NCI-H1092 treated with DMSO at 0.1 percent for 48 hours (cell line): ENCODE data around the gene DMAC2.
"Not testable (repeated sequence)": the region's sequence is repeated elsewhere in the genome, so short reads cannot be mapped to it uniquely, and the experiment has no call there.

Experiments
- DNase-seq: peaks from one replicate; lab custom pipeline; 2025; lab: John Stamatoyannopoulos, UW

The DMAC2 gene

DNA sequence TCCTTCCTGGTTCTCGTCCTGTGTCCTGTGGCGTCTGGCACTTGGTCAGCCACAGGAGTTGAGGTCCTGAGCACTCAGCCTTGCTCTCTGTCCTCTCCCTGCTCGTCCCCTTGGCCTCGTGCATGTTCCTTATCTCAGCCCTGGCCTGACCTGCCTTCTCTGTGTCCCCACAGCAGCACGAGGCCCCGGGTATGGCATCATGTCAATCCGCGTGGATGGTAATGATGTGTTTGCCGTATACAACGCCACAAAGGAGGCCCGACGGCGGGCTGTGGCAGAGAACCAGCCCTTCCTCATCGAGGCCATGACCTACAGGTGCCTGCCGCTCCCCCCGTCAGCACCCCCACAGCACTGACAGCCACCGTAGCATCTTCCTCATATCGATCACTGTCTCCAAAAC, 17.3 kb downstream of the DMAC2 start:
- DNase-seq, result no peak

DNA sequence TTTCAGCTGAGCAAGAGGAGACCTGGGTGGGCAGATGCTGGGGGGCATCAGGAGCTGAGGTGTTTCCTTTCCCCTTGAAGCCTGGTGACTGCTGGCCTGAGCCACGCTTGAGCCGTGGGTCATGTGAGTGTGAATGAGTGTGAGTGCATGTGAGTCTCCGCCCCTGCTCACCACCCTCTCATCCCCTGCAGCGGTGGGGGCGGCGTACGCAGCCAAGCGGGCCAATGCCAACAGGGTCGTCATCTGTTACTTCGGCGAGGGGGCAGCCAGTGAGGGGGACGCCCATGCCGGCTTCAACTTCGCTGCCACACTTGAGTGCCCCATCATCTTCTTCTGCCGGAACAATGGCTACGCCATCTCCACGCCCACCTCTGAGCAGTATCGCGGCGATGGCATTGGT, 17.7 kb downstream of the DMAC2 start:
- no peak for DNase-seq

DNA sequence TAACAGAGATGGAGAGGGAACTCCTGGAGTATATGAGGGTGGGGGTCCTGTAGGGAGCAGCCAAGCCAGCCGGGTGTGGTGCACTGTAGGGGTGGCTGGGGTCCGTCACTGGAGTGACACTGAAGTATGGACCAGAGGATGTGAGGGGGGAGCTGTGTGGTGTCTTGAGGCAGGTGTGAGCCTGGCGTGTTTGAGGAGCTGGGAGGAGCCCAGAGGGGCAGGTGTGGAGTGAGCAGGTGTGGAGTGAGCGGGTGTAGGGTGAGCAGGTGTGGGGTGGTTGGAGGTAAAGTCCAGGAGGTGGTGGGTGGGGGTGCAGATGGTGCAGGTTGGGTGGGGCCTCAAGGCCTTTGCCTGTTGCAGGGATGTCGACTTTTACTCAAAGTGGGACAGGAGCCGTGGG, 18.4 kb downstream of the DMAC2 start:
- DNase-seq, result no peak

DNA sequence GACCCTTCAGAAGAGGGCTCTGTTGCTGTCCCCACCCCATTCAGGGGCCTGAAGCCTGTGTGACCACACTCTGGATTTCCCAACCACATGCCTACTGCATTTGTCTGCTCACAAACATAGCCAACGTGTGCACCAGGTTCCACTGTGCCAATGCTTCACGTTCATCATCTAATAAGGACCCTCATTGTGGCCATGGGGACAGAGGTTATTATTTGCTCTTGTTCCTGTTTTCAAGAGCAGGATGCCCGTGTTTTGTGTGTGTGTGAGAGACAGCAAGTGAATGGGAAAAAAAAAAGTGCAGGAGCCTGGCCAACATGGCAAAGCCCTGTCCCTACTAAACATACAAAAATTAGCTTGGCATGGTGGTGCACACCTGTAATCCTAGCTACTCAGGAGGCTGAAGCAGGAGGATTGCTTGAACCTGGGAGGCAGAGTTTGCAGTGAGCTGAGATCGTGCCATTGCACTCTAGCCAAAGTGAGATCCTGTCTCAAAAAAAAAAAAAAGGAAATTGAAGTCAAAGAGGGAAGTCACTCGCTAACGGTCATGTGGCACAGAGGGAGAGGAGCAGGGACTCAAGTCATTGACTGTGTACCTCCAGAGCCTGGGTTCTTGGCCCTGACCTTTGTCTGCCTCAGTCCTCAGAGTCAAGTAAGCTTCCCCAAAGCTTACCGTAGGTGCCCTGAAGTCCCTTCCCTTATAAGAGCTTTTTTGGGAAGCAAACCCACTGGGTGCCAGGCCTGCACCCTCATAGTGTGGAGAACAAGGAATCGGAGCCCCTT, 19.4 kb downstream of the DMAC2 start:
- no peak for DNase-seq

DNA sequence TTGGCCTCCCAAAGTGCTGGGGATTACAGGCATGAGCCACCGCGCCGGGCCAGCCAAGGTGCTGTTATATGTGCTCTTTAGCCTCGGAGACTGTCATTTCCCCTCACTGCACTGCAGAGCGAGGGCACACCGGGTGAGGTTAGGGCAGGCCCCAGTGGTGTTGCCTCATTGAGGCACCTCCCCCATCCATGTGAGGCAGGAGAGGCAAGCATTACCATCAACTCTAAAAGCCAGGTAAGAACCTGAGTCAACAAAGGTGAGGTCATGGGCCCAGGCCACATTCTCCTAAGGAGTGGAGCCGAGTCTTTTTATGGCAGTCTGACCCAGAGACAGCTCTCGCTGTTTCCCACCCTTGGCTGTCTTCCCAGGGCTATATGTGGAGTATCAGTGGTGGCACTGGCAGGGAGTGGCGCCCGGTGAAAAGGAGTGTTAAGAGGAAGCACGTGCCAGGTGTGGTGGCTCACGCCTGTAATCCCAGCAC, 23.5 kb downstream of the DMAC2 start:
- no peak for DNase-seq

DNA sequence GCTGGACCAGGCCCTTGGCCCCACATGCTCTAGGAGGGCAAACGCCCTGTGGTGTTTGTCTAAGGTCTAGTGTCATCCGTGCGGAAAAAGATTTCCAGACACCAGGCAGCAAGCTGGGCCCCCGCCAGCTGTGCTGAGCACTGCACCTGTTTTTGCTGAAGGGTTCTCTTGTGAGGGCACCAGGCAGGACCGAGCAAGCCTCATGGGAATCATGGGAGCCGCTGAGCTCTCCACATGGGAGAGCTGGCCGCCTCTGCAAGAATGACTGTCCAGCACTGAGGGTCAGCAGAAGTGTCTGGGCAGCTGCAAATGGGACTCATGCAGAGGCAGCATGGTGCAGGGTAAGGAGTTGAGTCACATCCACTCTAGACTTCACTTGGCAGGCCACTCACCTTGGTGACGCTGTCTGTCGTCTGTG, 24.5 kb downstream of the DMAC2 start:
- peak; percentile 23 for DNase-seq

DNA sequence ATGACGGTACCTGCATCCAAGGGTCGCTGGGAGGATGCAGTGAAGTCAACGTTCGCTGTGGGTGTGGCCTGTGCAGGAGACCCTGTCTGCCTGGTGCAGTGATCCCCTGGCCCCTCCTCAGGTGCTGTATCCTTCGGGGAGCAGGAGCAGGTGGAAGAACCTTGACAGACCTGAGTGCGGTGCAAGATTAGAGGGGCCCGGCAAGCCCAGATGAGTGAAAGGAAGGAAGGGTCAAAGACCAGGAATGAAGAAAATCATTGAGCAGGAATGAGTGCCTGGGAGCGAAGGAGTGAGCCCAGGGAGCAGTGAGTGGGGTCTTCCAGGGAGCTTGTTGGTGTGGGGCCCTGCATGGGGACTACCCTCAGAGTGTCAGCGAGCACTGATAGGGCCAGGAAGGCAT, 25.3 kb downstream of the DMAC2 start:
- no peak for DNase-seq

DNA sequence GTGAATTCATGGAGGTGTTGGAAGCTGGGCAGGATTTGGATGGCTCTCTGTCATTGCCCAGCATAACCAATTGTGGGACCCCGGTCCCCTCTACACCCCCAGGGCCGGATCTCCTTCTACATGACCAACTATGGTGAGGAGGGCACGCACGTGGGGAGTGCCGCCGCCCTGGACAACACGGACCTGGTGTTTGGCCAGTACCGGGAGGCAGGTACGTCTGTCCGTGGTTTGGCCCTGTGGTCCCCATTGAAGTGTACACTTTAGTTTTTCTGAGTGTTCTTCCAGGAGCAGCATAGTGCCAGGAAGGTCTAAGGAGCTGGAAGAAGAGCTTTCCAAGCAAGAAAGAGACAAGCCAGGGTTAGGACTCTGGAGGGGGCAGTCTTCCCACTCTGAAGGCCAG, 25.8 kb downstream of the DMAC2 start:
- no peak for DNase-seq

DNA sequence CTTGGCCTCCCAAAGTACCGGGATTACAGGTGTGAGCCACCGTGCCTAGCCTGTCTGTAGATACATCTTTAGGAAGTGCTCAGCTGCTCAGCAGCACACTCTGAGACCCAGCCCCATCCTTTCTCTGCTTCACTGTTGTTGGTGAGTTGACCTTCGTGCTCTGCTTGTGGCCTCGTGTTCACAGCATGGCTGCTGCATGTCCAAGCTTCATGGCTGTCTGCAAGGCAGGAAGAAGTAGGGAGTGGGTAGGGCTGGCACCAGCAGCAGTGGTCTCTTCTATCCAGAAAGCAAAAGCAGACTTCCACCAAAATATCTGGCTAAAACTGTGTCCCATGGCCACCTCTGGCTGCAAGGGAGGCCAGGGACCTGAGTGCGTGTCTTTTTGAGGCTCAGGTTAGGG, 26.8 kb downstream of the DMAC2 start:
- no peak for DNase-seq

DNA sequence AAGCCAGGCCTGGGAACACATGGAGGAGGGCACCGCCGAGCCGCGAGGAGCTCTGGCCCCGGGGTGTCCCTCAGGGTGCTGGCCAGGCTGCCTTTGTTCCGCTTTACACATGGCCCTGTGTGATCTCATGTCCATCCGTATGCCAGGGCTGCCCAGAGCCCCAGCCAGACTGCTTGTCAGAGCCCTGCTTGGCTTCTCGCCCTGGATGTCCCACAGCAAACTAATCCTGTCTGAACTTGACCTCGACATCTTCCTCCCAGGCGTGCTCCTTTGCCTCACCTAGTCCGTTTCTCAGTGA, 27.8 kb downstream of the DMAC2 start:
- DNase-seq, result no peak

DNA sequence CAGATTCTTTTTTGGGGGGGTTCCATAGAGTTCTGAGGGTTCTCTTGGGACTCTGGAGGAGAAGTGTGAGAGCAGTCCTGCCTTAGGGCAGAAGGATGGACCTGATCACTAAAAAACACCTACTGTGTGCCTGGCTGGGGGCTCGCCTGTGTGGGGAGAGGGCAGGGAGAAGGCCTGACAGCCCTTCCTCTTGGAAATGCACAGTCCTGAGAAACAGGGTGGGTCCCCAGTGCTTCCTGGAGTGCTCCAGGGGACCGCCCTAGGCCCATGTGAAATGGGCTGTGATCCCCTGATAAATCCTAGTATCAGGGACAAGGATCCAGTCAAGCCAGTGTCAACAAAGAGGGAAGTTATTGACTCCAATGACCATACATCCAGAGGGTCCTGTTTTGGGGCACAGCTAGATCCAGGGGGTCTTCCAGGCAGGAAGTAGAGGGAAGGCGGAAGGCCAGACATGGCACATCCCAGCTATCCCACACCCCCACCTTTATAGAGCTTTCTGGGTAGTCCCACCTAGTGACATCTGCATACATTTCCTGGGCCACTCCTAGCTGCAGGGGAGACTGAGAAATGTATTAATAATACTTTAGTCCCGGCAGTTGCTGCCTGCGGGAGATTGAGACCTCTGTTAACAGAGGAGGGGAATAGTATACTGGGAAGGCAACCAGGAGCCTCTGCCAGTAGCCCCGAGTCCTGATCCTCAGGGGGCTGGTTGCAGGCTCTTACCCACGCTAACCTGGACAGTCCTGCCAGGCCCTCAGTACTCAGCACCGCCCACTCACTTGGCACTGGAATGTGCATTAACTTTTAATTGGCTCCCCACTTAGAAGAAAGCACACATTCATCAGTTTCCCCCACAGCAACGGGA, 28.4 kb downstream of the DMAC2 start:
- no peak for DNase-seq

DNA sequence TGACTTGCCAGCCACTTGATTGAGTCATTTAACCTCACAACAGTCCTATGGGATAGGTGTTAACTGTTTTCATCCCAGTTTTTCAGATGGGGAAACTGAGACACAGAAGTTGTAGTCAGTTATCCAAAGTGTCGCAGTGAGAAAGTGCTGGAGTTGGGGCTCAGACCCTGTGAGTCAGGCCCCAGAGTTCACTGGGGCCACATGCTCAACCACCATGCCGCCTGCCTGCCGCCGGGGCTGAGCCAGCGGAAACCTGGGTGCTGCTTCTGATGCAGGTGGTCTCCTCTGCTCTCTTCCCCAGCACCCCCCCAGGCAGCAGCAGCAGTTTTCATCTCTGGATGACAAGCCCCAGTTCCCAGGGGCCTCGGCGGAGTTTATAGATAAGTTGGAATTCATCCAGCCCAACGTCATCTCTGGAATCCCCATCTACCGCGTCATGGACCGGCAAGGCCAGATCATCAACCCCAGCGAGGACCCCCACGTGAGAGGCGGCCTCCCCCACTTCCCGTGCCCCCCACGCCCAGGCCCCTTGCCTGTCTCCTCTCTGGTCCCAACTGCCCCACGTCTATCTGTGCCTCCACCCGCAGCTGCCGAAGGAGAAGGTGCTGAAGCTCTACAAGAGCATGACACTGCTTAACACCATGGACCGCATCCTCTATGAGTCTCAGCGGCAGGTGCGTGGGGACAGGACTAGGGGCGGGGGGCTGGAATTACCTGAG, 29.2 kb downstream of the DMAC2 start:
- DNase-seq, result no peak

DNA sequence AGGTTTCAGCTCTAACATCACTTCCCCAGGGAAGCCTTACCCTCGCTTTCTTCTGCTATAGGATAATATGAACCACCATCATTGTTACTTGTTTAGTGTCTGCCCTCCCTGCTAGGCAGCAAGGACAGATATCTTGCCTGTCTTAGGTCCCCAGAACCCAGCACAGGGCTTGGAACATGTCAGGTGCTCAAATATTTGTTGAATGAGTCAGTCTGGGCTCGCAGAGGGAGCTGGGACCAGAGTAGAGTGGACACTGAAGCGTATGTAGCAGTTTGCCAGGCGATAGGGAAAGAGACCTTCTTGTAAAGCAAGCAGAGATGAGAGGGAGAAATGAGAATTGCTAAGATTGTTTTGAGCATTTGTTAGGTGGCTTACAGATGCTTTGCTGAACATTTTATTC, 30.4 kb downstream of the DMAC2 start:
- DNase-seq, result no peak

DNA sequence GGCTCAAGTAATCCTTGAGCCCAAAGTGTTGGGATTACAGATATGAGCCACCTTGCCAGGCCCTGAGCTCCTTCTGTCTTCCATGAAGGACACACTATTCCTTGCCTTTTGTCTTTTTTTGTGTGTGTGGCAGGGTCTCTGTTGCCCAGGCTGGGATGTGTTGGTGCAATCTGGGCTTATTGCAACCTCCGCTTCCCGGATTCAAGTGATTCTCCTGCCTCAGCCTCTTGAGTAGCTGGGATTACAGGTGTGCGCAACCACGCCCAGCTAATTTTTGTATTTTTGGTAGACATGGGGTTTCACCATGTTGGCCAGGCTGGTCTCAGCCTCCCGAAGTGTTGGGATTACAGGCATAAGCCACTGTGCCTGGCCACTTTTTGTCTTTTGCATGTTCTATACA, 30.9 kb downstream of the DMAC2 start:
- DNase-seq, result not testable (repeated sequence)

DNA sequence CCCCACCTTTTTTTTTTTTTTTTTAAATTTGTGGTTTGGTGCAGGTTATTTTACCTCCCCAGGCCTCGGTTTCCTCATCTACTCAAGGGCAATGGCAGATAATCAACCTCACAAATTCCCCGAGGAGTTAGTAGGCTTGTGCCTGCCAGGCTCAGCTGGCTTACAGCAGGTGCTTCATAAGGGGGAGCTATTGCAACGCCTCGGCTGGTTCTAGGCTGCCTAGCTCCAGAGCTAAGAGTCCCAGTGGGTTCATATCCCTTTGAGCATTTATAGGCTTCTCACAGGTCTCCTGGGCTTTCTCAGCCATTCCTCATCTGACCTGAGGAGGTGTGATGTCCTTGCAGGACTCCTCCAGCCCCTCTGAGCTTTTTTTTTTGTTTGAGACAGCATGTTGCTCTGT, 31.5 kb downstream of the DMAC2 start:
- no peak for DNase-seq

DNA sequence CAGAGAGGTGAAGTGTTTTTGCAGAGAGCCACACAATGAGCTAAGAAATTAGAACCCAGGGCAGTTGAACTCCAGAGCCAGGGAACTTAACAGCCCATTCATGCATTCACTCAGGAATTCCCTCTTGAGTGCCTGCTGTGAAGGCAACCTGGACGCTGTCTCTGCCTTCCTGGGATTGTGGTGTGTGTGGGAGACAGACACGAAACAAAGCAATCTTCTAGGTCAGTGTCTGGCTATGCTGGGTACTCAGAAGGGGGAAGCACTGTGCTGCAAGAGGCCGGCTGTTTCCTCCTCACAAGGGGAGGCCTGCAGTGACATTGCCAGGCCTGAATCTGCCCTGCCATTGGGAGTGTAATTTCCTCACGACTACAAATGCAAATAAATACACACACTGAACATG, 32.4 kb downstream of the DMAC2 start:
- DNase-seq, result no peak

DNA sequence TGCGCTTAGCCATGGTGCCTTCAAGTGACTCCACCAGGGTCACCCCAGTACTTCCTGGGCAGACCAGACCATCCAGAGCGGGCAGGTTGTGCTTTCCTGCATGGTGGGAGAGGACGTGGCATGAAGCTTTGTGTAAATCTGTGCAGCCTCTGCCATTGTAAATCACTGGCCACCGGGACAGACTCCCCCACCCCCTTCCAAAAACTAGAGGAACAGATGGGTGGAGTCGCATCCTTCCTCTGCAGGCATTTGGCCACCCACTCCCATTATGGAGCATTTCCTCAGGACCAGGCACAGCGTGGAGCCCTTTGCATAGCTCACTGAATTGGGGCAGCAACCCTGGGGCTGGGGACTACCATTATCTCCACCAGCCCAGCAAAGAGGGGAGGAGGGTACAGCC, 33.9 kb downstream of the DMAC2 start:
- no peak for DNase-seq

DNA sequence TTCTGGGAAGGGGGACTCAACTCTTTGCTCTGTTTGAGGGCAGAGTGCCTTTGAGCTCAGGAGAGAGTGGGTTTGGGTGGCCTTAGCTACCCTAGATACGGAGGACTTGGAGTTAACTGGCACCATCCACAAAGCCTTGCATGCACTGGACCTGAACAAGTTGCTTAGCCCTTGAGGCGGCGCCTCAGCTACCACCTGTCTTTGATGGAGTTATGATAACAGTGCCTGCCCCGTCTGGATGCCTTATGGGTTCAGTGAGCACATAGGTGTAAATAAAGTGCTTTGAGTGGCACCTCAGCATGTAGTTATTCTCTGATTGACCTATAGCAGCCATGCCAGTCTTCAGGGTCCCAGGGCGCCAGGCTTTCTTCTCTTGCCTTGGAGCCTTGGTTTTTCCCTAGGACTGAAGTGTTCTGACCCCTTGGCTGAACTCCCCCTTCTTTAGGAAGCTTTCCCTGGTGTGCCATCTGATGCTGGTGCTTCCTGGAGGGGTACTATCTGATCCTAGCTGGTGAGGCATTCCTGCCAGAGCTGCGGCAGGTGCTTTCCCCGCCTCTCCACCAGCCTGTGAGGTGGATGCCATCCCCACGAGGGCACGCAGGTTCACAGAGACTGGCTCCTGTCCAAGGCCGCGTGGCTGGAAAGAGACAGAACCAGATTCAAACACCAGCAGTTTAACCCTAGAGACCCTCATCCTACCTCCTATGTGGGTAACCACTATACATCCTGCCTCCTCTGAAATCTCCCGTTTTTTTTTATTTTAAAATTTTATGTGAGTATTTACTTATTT, 36.3 kb downstream of the DMAC2 start:
- DNase-seq, result no peak

DNA sequence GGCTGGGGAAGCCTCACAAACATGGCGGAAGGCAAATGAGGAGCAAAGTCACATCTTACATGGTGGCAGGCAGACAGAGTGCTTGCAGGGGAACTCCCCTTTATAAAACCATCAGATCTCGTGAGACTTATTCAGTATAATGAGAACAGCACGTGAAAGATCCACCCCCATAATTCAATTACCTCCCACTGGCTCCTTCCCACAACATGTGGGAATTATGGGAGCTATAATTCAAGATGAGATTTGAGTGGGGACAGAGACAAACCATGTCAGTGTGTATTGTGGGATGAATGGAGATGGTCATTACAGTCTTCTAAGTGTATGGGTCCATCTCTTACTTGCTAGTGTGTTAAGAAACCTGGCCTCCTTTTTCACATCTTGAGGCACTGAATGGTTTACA, 37.7 kb downstream of the DMAC2 start:
- DNase-seq, result no peak

DNA sequence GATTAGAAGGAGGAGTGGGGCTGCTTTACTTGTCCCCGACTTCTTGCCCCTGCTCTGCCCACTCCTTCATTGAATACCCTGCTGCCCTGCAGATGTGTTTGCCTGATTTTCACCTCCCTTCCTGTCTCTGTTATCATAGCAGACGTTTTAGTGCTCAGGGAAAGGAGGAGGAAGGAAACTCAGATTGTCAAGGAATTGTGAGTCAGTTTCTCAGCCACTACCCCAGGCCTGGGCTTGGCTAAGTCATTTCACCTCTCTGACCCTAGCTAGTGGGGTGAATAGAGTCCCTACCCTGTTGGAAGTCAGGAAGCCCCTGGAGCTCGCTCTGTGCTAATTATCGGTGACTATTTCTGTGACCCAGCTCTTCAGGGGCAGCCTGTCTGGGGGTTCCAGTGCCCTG, 38.2 kb downstream of the DMAC2 start:
- no peak for DNase-seq

DNA sequence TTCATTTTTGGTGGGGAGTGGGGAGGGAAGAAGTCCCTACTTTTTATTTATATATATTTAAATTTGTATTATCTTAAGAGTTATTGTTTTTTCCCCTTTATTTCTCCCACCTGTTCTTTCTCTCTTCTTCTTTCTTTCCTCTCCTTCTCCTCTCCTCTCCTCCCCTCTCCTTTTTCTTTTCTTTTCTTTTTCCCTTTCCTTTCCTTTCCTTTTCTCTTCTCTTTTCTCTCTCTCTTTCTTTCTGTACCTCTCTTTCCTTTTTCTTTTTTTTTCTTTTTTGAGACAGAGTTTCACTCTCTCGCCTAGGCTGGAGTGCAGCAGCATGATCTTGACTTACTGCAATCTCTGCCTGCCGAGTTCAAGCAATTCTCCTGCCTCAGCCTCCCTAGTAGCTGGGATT, 40.2 kb downstream of the DMAC2 start:
- no peak for DNase-seq

DNA sequence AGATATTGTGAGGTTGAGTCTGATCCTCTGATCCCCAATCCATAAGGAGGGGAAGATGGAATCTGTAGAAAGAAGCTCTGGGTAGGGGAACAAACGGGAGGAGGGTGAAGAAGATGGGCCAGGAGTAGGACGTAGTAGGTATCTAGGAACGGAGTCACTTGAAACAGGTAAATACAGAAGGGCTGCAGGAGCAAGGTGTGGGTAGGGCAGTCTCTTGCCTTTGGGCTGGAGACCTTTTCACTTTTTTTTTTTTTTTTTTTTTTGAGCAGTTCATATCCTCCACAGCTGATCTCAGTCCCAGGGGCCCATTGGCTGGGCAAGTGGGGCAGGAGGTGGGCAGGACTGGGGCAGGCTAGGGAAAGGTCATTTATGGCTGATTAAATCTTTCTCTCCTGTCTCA, 40.6 kb downstream of the DMAC2 start:
- no peak for DNase-seq
